Measurements from ENCODE around the gene AKAIN1. TPM values are rescaled to one million over a fixed set of nuclear protein-coding genes. Genes with fewer than 3 reads are reported as not detected.

Gene AKAIN1
- total RNA-seq, 2 donors from 2014 or later, result not detected

- Mint-ChIP-seq H3K27me3 (ENCODE audit: insufficient read depth) (peaks cover 4% of the 10 kb centered on the region), H3K4me3 (no peak overlapping the region), H3K27ac (no peak overlapping the region), H3K36me3 (ENCODE audit: low read depth) (no peaks in the 10 kb centered on the region), H3K4me1 (no peaks in the 10 kb centered on the region), H3K9me3 (no peaks in the 10 kb centered on the region)
- Histone ChIP-seq H3K27ac (ENCODE audit: low read depth, low read length) (no peak overlapping the region), H3K27me3 (ENCODE audit: control insufficient read depth, insufficient read depth, low read length, poor library complexity, severe bottlenecking) (no peaks in the 10 kb centered on the region), H3K36me3 (ENCODE audit: control insufficient read depth, insufficient read depth, low read length) (no peaks in the 10 kb centered on the region), H3K9ac (ENCODE audit: extremely low read depth, low read length, poor library complexity, severe bottlenecking) (no peak overlapping the region), H3K4me3 (ENCODE audit: low read length) (no peak overlapping the region), H3K4me1 (ENCODE audit: control insufficient read depth, insufficient read depth, low read length) (no peaks in the 10 kb centered on the region), H3K9me3 (ENCODE audit: control insufficient read depth, low read length) (no peaks in the 10 kb centered on the region)
- TF ChIP-seq CTCF (conservative IDR thresholded peaks at IDR 0.05), result no peak
- DNase-seq, result no peak
- WGBS, 2 experiments (ENCODE audit: insufficient coverage in 1 of 2, insufficient read length in 1 of 2), result 80 to 91% methylated on average over 1 to 6 of the region's 6 CpGs
Observed at GRCh38 chr18:5173646-5174045, 23.4 kb downstream of the AKAIN1 start.

GRCh38 chr18:5173236-5173635 is 23.8 kb downstream of the AKAIN1 start:
- no peak for TF ChIP-seq CTCF (conservative IDR thresholded peaks at IDR 0.05)
- H3K4me1 Mint-ChIP-seq, result no peaks in the 10 kb centered on the region
- no peak overlapping the region for H3K9ac ChIP-seq (ENCODE audit: extremely low read depth, low read length, poor library complexity, severe bottlenecking)
- H3K4me3 Mint-ChIP-seq, result no peak overlapping the region
- H3K4me1 ChIP-seq (ENCODE audit: control insufficient read depth, insufficient read depth, low read length), result no peaks in the 10 kb centered on the region
- H3K27me3 ChIP-seq (ENCODE audit: control insufficient read depth, insufficient read depth, low read length, poor library complexity, severe bottlenecking), result no peaks in the 10 kb centered on the region
- no peak overlapping the region for H3K4me3 ChIP-seq (ENCODE audit: low read length)
- H3K9me3 ChIP-seq (ENCODE audit: control insufficient read depth, low read length), result no peaks in the 10 kb centered on the region
- H3K36me3 ChIP-seq (ENCODE audit: control insufficient read depth, insufficient read depth, low read length), result no peaks in the 10 kb centered on the region
- H3K27ac ChIP-seq (ENCODE audit: low read depth, low read length), result no peak overlapping the region
- no peaks in the 10 kb centered on the region for H3K36me3 Mint-ChIP-seq (ENCODE audit: low read depth)
- WGBS, 2 experiments (ENCODE audit: insufficient coverage in 1 of 2, insufficient read length in 1 of 2), result 95% methylated on average over 2 of the region's 2 CpGs; no CpG with 5 or more reads in 1 of the 2 experiments
- no peak overlapping the region for H3K27ac Mint-ChIP-seq
- no peaks in the 10 kb centered on the region for H3K9me3 Mint-ChIP-seq
- no peak for DNase-seq
- peaks cover 2% of the 10 kb centered on the region for H3K27me3 Mint-ChIP-seq (ENCODE audit: insufficient read depth)

- Histone ChIP-seq H3K4me1 (ENCODE audit: control insufficient read depth, insufficient read depth, low read length) (no peaks in the 10 kb centered on the region), H3K27me3 (ENCODE audit: control insufficient read depth, insufficient read depth, low read length, poor library complexity, severe bottlenecking) (no peaks in the 10 kb centered on the region), H3K27ac (ENCODE audit: low read depth, low read length) (no peak overlapping the region), H3K9me3 (ENCODE audit: control insufficient read depth, low read length) (no peaks in the 10 kb centered on the region), H3K36me3 (ENCODE audit: control insufficient read depth, insufficient read depth, low read length) (no peaks in the 10 kb centered on the region), H3K9ac (ENCODE audit: extremely low read depth, low read length, poor library complexity, severe bottlenecking) (no peak overlapping the region), H3K4me3 (ENCODE audit: low read length) (no peak overlapping the region)
- no peak for TF ChIP-seq CTCF (conservative IDR thresholded peaks at IDR 0.05)
- Mint-ChIP-seq H3K9me3 (no peaks in the 10 kb centered on the region), H3K4me3 (no peak overlapping the region), H3K36me3 (ENCODE audit: low read depth) (no peaks in the 10 kb centered on the region), H3K27me3 (ENCODE audit: insufficient read depth) (no peaks in the 10 kb centered on the region), H3K4me1 (no peaks in the 10 kb centered on the region), H3K27ac (no peak overlapping the region)
- no peak for DNase-seq
- 93 to 100% methylated on average over 1 to 2 of the region's 2 CpGs for WGBS, 2 experiments (ENCODE audit: insufficient coverage in 1 of 2, insufficient read length in 1 of 2)
Observed at GRCh38 chr18:5167831-5168230, 29.2 kb downstream of the AKAIN1 start.
